ENCODE measurements around the gene B3GALT6.

DNA sequence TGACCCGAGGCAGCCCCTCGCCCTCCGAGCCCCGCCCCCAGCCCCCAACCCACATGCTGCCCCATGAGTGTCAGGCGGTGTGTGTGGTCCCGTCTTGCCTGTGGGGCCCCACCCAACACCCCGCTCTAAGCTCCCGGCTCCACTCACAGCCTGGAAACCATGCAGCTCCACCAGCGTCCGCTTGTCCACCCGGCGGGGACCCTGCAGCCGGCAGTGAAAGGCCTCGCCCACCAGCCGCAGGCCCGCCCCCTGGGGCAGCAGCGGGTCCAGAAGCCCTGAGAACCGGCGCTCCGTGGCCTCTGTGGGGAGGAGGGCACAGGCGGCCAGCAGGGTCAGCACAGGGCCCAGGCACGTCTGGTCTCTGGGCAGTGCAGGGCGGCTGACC, 11.8 kb downstream of the B3GALT6 start:
- TF ChIP-seq, protein P1, sequence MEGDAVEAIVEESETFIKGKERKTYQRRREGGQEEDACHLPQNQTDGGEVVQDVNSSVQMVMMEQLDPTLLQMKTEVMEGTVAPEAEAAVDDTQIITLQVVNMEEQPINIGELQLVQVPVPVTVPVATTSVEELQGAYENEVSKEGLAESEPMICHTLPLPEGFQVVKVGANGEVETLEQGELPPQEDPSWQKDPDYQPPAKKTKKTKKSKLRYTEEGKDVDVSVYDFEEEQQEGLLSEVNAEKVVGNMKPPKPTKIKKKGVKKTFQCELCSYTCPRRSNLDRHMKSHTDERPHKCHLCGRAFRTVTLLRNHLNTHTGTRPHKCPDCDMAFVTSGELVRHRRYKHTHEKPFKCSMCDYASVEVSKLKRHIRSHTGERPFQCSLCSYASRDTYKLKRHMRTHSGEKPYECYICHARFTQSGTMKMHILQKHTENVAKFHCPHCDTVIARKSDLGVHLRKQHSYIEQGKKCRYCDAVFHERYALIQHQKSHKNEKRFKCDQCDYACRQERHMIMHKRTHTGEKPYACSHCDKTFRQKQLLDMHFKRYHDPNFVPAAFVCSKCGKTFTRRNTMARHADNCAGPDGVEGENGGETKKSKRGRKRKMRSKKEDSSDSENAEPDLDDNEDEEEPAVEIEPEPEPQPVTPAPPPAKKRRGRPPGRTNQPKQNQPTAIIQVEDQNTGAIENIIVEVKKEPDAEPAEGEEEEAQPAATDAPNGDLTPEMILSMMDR (IDR thresholded peaks at IDR 0.05 in 4 of 5, conservative IDR thresholded peaks at IDR 0.05 in 1 of 5), result no peak
- TF ChIP-seq POLR2A (IDR thresholded peaks at IDR 0.05), result no peak
